Measurements from ENCODE around the gene MAP3K3. TPM values are rescaled to one million over a fixed set of nuclear protein-coding genes. Genes with fewer than 3 reads are reported as not detected.
A peak's percentile ranks its signal among the peaks of the same experiment; 100 is the strongest.

The MAP3K3 gene
- total and polyA plus RNA-seq, 2 experiments from 2014 or later, result 6.1 to 24.6 TPM

DNA sequence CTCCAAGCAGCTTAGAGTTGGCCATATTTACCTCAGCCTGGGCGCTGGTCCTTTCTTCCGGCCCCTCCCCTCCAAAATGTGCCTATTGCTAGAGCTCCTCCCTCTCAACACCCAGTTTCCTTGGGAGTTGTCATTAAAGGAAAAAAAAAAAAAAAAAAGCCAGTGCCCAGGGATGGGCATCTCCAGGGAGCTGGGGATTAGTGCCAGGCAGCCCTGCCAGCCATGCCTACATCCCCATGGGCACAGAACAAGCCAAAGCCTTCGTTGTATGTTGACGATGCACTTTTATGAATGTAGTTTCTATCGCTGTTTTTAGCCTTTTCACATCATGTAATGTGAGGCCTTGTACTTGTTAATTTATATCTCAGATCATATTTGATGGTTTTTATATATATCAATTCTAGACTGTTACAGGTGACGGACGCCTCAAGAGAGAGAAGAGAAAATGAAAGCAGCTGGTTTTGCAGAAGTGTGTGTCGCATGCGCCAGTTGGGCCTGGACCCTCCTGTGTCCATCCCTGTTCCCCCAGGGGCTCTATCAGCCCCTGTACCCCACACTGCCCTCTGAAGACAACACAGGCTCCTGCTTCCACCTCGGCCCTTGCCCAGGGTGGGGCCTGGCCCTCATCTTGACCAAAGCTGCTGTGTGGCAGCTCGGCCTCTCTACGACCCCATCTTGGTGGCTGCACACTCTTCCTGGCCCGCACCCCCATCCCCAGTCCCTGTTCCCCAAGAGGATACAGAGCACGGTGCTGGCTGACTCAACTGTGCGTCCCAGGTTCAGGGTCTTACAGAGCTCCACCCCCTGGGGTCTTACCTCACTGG is 72.9 kb downstream of the MAP3K3 start (continued):
- TF ChIP-seq, protein P1, sequence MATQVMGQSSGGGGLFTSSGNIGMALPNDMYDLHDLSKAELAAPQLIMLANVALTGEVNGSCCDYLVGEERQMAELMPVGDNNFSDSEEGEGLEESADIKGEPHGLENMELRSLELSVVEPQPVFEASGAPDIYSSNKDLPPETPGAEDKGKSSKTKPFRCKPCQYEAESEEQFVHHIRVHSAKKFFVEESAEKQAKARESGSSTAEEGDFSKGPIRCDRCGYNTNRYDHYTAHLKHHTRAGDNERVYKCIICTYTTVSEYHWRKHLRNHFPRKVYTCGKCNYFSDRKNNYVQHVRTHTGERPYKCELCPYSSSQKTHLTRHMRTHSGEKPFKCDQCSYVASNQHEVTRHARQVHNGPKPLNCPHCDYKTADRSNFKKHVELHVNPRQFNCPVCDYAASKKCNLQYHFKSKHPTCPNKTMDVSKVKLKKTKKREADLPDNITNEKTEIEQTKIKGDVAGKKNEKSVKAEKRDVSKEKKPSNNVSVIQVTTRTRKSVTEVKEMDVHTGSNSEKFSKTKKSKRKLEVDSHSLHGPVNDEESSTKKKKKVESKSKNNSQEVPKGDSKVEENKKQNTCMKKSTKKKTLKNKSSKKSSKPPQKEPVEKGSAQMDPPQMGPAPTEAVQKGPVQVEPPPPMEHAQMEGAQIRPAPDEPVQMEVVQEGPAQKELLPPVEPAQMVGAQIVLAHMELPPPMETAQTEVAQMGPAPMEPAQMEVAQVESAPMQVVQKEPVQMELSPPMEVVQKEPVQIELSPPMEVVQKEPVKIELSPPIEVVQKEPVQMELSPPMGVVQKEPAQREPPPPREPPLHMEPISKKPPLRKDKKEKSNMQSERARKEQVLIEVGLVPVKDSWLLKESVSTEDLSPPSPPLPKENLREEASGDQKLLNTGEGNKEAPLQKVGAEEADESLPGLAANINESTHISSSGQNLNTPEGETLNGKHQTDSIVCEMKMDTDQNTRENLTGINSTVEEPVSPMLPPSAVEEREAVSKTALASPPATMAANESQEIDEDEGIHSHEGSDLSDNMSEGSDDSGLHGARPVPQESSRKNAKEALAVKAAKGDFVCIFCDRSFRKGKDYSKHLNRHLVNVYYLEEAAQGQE (IDR thresholded peaks at IDR 0.05; ENCODE audit: unreplicated experiment), result no peak
- TF ChIP-seq JUNB (IDR thresholded peaks at IDR 0.05; ENCODE audit: unreplicated experiment) (no peak), NANOG (IDR thresholded peaks at IDR 0.05; ENCODE audit: borderline replicate concordance) (no peak), ZNF114 (CRISPR knock-in tag; IDR thresholded peaks at IDR 0.05) (no peak), STAT1 (IDR thresholded peaks at IDR 0.05; ENCODE audit: unreplicated experiment) (no peak), EZH2phosphoT487 (IDR thresholded peaks at IDR 0.05; ENCODE audit: unreplicated experiment) (no peak), CREB1 (CRISPR knock-in tag; IDR thresholded peaks at IDR 0.05; ENCODE audit: low read depth) (no peak), EZH2 (IDR thresholded peaks at IDR 0.05; ENCODE audit: low read depth, unreplicated experiment) (no peak), ZNF331 (CRISPR knock-in tag; IDR thresholded peaks at IDR 0.05; ENCODE audit: low read depth) (no peak), POLR2AphosphoS5 (IDR thresholded peaks at IDR 0.05; ENCODE audit: low read depth) (no peak)
- TF ChIP-seq, protein P2, sequence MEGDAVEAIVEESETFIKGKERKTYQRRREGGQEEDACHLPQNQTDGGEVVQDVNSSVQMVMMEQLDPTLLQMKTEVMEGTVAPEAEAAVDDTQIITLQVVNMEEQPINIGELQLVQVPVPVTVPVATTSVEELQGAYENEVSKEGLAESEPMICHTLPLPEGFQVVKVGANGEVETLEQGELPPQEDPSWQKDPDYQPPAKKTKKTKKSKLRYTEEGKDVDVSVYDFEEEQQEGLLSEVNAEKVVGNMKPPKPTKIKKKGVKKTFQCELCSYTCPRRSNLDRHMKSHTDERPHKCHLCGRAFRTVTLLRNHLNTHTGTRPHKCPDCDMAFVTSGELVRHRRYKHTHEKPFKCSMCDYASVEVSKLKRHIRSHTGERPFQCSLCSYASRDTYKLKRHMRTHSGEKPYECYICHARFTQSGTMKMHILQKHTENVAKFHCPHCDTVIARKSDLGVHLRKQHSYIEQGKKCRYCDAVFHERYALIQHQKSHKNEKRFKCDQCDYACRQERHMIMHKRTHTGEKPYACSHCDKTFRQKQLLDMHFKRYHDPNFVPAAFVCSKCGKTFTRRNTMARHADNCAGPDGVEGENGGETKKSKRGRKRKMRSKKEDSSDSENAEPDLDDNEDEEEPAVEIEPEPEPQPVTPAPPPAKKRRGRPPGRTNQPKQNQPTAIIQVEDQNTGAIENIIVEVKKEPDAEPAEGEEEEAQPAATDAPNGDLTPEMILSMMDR (conservative IDR thresholded peaks at IDR 0.05; ENCODE audit: low read depth in 2 of 2), result no peak
- TF ChIP-seq, protein P3, sequence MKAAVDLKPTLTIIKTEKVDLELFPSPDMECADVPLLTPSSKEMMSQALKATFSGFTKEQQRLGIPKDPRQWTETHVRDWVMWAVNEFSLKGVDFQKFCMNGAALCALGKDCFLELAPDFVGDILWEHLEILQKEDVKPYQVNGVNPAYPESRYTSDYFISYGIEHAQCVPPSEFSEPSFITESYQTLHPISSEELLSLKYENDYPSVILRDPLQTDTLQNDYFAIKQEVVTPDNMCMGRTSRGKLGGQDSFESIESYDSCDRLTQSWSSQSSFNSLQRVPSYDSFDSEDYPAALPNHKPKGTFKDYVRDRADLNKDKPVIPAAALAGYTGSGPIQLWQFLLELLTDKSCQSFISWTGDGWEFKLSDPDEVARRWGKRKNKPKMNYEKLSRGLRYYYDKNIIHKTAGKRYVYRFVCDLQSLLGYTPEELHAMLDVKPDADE (IDR thresholded peaks at IDR 0.05), result no peak

DNA sequence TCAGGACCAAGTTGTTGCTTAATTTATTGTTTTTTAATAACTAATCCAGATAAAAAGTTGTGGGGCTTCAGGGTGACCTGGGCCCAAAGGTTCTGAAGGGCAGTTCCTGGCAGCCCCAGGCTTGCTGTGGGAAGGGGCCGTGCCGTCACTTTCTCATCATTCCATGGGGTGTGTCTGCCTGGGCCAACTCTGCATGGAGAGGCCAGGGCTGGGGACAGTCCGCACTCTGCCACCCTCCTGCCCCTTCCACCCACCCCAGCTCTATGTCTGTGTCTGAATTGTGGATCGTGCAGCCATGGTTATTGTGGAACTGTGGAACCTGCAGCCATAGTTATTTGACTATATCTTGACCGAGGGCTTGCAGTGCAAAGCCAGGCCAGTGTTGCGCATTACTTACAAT is 73.7 kb downstream of the MAP3K3 start:
- peak overlapping the region; percentile 43; the same call in 1 of the 2 replicates for H3K27ac Mint-ChIP-seq
- H3F3A ChIP-seq (replicated peaks; ENCODE audit: low read depth), result peaks cover 17% of the 10 kb centered on the region
- TF ChIP-seq, protein P1 (IDR thresholded peaks at IDR 0.05; ENCODE audit: unreplicated experiment), result no peak

More for the DNA sequence above, 73.7 kb downstream of the MAP3K3 start:
- no peak overlapping the region for H3K4me2 ChIP-seq
- Mint-ChIP-seq H3K36me3 (ENCODE audit: low read depth) (peaks cover 20% of the 10 kb centered on the region), H3K4me3 (no peak overlapping the region), H3K9me3 (no peaks in the 10 kb centered on the region; the same call in 2 of the 3 replicates), H3K4me1 (peaks cover 37% of the 10 kb centered on the region; the same call in 2 of the 3 replicates), H3K27me3 (ENCODE audit: insufficient read depth, low read depth, poor library complexity) (peaks cover 16% of the 10 kb centered on the region)
- no peak overlapping the region for H3K27ac ChIP-seq (ENCODE audit: low read depth)
- peaks cover 17% of the 10 kb centered on the region; the same call in 1 of the 2 replicates for H3K4me1 ChIP-seq (ENCODE audit: insufficient read depth)
- no peaks in the 10 kb centered on the region for H3K27me3 ChIP-seq (ENCODE audit: insufficient read depth)
- H4K20me1 ChIP-seq (replicated peaks; ENCODE audit: insufficient read depth), result no peaks in the 10 kb centered on the region
- H3K36me3 ChIP-seq (ENCODE audit: insufficient read depth), result no peaks in the 10 kb centered on the region
- H2AFZ ChIP-seq, result no peak overlapping the region
- H3K79me2 ChIP-seq (replicated peaks; ENCODE audit: insufficient read depth), result no peaks in the 10 kb centered on the region
- ATAC-seq (no peak), DNase-seq (ENCODE audit: low spot score) (no peak)
- H3K9me2 ChIP-seq (ENCODE audit: insufficient read depth), result no peaks in the 10 kb centered on the region
- no peak overlapping the region for H3K4me3 ChIP-seq
